Neural cell (in vitro differentiated cells): ENCODE results near the gene APPL1.

ENCODE experiments used
- EP300 ChIP-seq: fragments of 450-650 bp; conservative IDR thresholded peaks from 2 replicates; pipeline ENCODE4 v1.6.1; 2014; ENCODE audit warnings: antibody characterized with exemption, mild to moderate bottlenecking, moderate library complexity; ENCODE audit not compliant: poor library complexity, severe bottlenecking
- EZH2 ChIP-seq: fragments of 200-600, 300-800 bp; shearing (Covaris generic), sonication (generic); IDR thresholded peaks from 2 replicates; pipeline ENCODE4 v1.6.1; 2014; ENCODE audit warnings: antibody characterized with exemption, low read length, borderline replicate concordance, mild to moderate bottlenecking; ENCODE audit not compliant: insufficient read depth, poor library complexity, severe bottlenecking
- MXI1 ChIP-seq: fragments of 450-650 bp; conservative IDR thresholded peaks from 2 replicates; pipeline ENCODE4 v1.6.1; 2014; ENCODE audit warnings: antibody characterized with exemption, mild to moderate bottlenecking; ENCODE audit not compliant: poor library complexity, severe bottlenecking
- POLR2AphosphoS5 ChIP-seq: IDR thresholded peaks from 2 replicates; pipeline ENCODE4 v1.6.1; 2012
- TAF1 ChIP-seq: IDR thresholded peaks from 2 replicates; pipeline ENCODE4 v1.6.1; 2012; ENCODE audit warnings: low read depth
- TF ChIP-seq, protein P1 (sequence below): fragments of 450-650 bp; IDR thresholded peaks from 2 replicates; pipeline ENCODE4 v1.5.1; 2014; ENCODE audit warnings: antibody characterized with exemption, mild to moderate bottlenecking, moderate library complexity; ENCODE audit not compliant: poor library complexity, severe bottlenecking
- TF ChIP-seq, protein P2 (sequence below): IDR thresholded peaks from 2 replicates; pipeline ENCODE4 v1.6.1; 2012; ENCODE audit warnings: borderline replicate concordance

DNA sequence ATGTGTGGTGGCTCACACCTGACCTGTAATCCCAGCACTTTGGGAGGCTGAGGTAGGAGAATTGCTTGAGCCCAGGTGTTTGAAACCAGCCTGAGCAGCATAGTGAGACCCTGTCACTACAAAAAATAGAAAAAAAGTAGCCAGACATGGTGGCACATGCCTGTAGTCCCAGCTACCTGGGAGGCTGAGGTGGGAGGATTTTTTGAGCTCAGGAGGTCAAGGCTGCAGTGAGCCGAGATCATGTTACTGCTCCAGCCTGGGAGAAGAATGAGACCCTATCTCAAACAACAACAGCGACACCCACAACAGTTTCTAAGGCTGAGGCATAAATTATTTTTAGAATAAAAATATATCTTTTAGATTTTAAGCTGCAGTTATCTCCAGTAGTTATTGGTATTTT is 6.3 kb downstream of the APPL1 start:
- TF ChIP-seq, protein P1, sequence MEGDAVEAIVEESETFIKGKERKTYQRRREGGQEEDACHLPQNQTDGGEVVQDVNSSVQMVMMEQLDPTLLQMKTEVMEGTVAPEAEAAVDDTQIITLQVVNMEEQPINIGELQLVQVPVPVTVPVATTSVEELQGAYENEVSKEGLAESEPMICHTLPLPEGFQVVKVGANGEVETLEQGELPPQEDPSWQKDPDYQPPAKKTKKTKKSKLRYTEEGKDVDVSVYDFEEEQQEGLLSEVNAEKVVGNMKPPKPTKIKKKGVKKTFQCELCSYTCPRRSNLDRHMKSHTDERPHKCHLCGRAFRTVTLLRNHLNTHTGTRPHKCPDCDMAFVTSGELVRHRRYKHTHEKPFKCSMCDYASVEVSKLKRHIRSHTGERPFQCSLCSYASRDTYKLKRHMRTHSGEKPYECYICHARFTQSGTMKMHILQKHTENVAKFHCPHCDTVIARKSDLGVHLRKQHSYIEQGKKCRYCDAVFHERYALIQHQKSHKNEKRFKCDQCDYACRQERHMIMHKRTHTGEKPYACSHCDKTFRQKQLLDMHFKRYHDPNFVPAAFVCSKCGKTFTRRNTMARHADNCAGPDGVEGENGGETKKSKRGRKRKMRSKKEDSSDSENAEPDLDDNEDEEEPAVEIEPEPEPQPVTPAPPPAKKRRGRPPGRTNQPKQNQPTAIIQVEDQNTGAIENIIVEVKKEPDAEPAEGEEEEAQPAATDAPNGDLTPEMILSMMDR: no peak
- TF ChIP-seq MXI1: no peak
- no peak for TF ChIP-seq TAF1
- no peak for TF ChIP-seq POLR2AphosphoS5
- TF ChIP-seq, protein P2, sequence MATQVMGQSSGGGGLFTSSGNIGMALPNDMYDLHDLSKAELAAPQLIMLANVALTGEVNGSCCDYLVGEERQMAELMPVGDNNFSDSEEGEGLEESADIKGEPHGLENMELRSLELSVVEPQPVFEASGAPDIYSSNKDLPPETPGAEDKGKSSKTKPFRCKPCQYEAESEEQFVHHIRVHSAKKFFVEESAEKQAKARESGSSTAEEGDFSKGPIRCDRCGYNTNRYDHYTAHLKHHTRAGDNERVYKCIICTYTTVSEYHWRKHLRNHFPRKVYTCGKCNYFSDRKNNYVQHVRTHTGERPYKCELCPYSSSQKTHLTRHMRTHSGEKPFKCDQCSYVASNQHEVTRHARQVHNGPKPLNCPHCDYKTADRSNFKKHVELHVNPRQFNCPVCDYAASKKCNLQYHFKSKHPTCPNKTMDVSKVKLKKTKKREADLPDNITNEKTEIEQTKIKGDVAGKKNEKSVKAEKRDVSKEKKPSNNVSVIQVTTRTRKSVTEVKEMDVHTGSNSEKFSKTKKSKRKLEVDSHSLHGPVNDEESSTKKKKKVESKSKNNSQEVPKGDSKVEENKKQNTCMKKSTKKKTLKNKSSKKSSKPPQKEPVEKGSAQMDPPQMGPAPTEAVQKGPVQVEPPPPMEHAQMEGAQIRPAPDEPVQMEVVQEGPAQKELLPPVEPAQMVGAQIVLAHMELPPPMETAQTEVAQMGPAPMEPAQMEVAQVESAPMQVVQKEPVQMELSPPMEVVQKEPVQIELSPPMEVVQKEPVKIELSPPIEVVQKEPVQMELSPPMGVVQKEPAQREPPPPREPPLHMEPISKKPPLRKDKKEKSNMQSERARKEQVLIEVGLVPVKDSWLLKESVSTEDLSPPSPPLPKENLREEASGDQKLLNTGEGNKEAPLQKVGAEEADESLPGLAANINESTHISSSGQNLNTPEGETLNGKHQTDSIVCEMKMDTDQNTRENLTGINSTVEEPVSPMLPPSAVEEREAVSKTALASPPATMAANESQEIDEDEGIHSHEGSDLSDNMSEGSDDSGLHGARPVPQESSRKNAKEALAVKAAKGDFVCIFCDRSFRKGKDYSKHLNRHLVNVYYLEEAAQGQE: no peak
- TF ChIP-seq EZH2: no peak
- TF ChIP-seq EP300: no peak
